ENCODE results near the gene EYA4.

The EYA4 gene

DNA sequence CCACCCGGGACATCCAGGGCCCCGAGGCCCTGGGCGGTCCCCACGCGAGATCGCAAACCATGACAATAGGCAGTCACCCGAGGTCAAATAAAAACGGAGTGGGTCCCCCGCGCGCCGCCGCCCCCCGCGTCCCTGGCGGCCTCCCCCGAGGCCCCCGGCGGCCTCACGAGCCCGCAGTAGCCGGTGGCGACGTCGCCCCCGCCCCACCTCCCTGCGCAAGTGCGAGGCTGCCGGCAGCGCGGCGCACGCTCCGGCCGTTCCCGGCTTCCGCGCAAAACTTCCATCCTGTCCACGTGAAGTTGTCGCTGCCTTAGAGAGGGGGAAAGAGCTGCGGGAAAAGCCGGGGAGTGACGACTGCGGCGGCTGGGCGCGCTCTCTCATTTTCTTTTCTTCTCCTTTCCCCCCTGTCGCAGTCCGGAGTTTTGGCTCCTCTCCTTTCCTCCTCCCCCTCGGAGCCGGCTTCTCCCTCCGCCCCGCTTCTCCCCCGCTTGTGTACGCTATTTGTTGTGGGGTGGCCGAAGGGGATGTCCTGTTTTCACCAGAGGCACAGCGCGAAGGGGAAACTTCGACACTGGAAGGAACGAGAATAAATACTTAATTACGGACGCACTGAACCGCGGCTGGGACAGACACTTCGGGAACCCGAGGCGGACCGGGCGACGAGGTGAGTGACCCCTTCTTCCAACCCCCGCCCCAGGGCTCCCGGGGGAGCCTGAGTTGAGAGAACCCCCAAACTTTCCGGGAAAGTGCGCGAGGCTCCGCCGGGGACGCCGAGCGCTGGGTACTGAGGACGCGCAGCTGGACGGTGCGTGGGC, at the start of gene EYA4:
Gene EYA4 (plus strand): TSS at position 272 of the 815 bp plus-strand sequence. CDS start 33,424 bp downstream, outside the sequence.
- DNase-seq = no peak

GRCh38 chr6:133193396-133193795, 47.8 kb upstream of the EYA4 start:
- DNase-seq = no peak

DNA sequence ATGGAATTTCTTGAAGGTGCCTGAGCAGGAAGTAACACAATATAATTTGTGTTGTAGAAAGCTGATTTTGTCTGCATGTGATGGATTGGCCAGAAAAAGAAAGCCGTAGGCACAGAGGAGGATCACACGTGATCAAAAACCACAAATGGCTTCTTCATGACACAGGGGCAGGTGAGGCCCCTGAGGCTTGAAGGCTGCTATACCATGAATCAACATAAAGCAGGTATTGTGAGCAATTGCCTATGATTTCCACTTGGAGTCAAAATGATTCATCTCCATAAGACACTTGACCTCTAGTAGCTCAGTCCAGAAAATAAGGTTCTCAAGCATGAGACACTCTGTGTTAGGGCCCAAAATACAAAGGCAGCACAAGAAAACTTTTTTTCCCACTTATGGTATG, 42.4 kb upstream of the EYA4 start:
- no peak for DNase-seq

- DNase-seq = no peak
Observed at GRCh38 chr6:133201231-133201630, 39.9 kb upstream of the EYA4 start.

DNA sequence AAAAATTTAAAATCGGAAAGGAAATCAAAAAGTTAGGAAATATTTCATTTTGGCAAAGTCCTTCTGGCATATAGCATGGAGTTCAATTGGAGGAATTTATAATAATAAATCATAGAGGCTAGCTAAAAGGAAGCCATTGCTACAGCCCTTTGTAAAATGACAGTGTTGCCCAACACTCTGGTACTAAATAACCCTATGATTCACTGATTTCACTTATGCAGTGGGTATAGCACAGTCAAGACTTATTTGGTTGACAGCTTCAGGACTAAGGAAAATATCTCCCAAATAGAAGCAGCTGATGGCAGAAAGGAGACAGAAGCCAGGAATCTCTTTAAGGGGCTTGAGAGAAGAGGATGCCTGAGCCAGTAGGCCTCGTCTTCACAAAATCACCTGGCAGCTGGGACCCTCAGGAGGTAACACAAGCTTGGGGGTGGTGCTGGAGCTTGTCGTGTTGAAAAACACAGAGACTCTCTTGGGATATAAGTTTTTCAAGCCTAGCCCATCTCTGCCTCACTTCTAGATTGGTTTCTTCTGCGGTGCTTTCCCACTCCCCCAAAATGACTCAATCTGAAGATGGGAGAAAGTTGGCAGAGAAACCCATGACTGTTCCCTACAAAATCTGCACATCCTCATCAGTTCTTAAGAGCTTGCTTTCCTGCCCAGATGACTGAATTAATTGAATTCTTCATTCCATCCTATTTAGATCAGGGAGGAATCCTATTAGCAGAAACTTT, 38.4 kb upstream of the EYA4 start:
- DNase-seq = no peak

DNA sequence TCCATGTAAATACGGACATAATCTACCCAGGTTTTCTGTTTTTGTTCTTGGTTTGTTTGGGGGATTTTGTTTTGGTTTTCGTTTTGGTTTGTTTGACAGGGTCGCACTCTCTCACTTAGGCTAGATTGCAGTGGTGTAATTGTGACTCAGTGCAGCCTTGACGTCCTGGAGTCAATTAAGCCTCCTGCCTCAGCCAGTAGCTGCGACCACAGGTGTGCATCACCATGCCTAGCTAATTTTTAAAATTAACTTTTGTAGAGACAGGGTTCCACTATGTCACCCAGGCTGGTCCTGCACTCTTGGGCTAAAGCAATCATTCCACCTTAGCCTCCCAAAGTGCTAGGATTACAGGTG, 37.8 kb upstream of the EYA4 start:
- no peak for DNase-seq

DNA sequence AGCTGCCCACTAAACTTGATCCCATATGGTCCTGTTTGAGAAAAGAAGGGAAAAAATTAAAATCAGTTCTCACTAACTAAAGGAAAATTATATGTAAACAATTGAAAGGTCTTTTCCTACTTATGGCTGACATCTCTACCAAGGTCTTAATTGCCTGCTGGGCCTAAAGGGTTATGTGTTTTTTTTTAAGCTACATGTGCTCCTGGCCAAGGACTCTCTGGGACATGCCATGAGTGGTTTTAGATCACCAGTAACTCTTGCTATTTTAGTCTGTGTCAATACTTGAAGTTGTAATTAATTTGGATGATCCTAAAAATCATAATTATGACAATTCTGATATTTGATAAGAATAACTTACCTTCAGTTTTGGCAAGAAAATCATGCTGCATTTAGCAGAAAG, 35.9 kb upstream of the EYA4 start:
- DNase-seq = no peak

GRCh38 chr6:133206942-133207341, 34.2 kb upstream of the EYA4 start:
- no peak for DNase-seq

GRCh38 chr6:133207754-133208153, 33.4 kb upstream of the EYA4 start:
- no peak for DNase-seq

- DNase-seq = no peak
Observed at GRCh38 chr6:133208183-133208755, 32.9 kb upstream of the EYA4 start.

- no peak for DNase-seq
Observed at GRCh38 chr6:133214267-133214666, 26.9 kb upstream of the EYA4 start.

DNA sequence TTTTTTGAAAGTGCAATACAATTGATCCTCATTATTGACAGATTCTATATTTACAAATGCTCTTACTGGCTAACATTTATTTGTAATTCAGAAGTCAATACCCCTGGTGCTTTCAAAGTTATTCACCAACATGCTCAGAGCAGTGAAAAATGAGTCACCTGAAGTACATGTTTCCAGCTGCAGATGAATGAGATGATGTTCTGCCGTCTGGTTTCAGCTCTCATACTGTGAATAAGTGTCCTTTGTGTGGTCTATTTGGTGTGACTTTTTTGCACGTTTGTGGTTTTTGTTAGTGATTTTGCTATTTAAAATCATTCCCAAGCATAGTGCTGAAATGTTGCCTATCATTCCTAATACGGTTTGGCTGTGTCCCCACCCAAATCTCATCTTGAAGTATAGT, 22.3 kb upstream of the EYA4 start:
- DNase-seq = no peak

- DNase-seq = no peak
Observed at GRCh38 chr6:133223452-133224029, 17.6 kb upstream of the EYA4 start.

GRCh38 chr6:133225560-133225959, 15.6 kb upstream of the EYA4 start:
- DNase-seq = no peak

DNA sequence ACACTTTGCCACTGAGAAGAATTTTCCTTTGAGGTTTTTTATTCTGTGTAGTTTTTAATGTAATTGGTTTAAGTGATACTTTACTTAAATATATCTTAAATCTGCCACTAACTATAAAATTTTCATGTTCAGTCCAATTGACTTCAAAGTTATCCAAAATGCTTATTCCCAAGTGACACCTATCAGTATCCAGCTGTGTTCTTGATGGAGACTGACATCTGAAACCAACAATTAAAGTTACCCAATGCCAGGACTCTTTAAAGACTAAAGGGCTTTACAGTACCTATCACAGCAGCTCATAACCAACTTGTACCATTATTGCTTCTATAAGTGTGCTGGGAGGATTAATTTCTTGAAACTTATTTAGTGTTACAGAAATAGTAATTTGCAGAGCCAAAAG, 13.8 kb upstream of the EYA4 start:
- no peak for DNase-seq

GRCh38 chr6:133230052-133230451, 11.1 kb upstream of the EYA4 start:
- no peak for DNase-seq

DNA sequence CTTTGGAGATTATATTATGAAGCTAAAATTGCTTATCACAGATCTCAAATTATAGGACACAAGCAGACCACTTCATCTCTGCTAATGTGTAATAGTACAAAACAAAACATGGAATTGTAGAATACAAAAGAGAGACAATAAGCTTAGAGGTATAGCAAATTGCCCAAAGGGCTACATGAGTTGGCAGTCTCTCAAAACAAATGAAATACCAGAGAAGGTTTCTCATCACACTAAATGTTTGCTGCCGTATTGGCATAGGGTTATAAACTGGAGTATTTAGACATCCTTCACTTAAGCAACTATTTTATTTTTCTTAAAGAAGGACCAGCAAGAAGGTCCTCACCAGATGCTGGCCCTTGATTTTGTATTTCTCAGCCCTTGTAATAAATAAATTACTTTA, 5.9 kb upstream of the EYA4 start:
- no peak for DNase-seq

GRCh38 chr6:133236932-133237331, 4.2 kb upstream of the EYA4 start:
- DNase-seq = no peak

DNA sequence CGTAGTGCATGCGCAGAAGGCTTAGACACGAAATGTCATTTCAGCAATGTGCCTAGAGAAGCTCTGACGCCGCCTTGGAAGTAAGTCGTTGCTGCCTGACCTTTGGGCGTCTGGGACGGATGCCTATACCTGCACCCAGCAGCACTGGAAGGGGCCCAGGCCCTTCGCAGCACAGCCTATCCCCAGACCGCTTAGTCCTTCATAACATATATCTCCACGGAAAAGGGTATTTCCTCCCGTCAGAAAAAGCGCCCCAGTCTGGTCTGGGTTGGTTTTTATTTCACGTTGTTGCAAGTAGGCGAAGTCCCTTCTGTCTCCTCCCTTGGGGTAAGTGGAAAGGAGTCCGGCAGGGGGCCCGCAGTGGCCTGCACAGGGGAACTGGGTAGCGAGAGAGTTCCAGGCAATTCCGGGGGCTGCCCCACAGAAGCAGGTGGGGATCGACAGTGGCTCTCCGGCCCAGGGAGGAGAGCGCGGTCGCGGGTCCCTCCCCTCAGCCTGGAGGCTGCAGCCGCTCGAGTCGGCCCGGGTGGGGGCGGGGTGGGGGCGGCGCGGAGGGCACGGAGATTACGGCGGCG, 559 bp upstream of the EYA4 start:
- DNase-seq = no peak

DNA sequence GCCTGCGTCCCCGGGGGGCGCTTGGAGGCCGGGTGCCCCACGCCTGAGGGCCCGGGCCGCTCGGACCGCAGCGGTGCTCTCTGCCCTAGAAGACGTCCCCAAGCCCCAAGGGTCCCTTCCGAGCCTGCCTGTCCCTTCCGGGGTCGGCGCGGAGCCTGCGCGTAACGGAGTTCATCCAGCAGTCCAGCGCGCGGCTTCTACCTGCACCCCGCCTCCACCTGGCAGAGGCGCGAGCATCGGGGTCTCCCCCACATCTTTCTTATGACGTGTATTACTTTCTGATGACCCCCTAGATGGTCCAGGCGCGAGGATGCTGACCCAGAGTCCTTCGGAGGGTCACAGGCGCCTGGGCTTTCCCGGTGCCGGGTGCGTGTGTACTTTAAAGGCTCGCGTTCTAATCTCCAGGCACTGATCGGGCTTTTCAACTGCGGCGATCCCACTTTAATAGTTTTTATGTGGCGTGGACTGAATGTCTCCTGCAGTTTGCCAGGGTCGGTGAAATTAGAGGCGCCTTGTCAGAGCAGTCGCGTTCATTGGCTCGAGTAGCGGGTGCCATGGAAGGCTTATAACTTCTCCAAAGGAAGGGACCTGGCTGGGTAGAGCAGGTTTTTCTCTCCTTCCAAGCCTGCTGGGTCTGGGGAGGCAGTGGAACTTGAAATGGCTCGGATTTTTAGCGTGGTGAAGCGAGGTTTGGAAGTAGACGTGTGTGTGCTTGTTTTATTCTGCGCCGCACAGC, 912 bp downstream of the EYA4 start:
- no peak for DNase-seq

DNA sequence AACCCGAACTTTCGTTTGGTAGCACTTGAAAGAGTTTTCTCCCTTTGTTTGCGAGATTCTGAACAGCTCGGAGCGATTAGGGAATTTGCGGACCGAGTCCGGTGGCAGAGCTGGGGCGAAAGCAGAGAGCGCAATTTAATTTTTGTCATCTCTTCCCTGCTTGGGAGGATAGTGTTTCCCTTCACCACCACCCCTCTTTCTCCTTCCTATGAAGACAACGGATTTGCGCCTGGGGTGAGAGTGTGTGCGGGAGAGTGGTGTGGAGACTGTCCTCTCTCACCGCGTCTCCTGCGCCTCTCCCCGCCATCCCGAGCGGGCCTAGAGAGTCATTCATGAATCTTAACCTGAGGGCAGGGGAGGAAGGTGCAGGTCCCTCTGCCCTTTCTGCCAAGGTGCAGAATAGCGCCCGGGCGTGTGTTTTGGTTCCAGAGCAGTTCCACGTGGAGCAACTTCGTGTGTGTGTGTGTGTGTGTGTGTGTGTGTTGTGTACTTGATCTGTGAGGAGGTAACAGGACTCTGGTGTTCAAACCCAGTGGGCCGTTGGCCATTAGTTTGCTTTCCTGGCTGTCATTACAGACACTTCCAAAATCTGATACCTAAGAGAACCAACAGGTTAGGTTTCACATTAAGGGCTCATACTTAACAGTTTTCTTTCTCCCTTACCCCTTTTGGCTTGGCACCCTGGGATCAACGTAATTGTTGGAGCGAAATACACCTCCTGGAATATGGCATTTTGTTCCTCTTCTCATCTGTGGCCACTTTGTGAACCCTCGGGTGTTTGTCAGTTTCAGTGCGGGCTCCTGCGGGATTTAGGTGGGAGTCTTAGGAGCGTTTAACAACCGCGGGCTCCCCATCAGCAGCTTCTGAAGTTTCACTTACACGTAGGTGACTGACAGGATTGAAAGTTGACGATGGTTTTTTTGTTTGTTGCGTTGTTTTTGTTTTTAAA, 1.8 kb downstream of the EYA4 start:
- no peak for DNase-seq
